NB4 (cell line): ENCODE data around the gene MRI1.

Source experiments
- CTCF ChIP-seq: IDR thresholded peaks from one replicate; pipeline ENCODE4 v1.5.1; 2012; ENCODE audit warnings: low read depth, low read length
- MYC ChIP-seq: IDR thresholded peaks from 2 replicates; pipeline ENCODE4 v1.6.1; 2011; ENCODE audit warnings: low read depth, low read length
- POLR2A ChIP-seq: IDR thresholded peaks from 2 replicates; pipeline ENCODE4 v1.6.1; 2011; ENCODE audit warnings: mild to moderate bottlenecking; ENCODE audit not compliant: insufficient read length; ENCODE audit errors: extremely low read depth

- TF ChIP-seq CTCF (no peak), POLR2A (no peak), MYC (no peak)
Observed at GRCh38 chr19:13732337-13732736, 32.0 kb upstream of the MRI1 start.
